Testis (tissue), 3 donors: ENCODE data around the gene TINAGL1. TPM values are rescaled to one million over a fixed set of nuclear protein-coding genes. Genes with fewer than 3 reads are reported as not detected.

ENCODE experiments used
- DNase-seq: peaks from one replicate; pipeline ENCODE4 v3.0.0-alpha.2; 2019
- H3K27ac ChIP-seq, 2 donors: fragments of 200-600 bp; sonication (generic); one replicate each; pipeline ENCODE4 v1.5.1; 2019
- H3K27me3 ChIP-seq: fragments of 200-600 bp; sonication (generic); one replicate; pipeline ENCODE4 v1.5.1; 2019
- H3K36me3 ChIP-seq: fragments of 200-600 bp; sonication (generic); one replicate; pipeline ENCODE4 v1.5.1; 2017; ENCODE audit warnings: low read depth; ENCODE audit errors: missing control alignments
- H3K4me1 ChIP-seq: fragments of 200-600 bp; sonication (generic); one replicate; pipeline ENCODE4 v1.5.1; 2019
- H3K4me3 ChIP-seq, 2 donors: fragments of 200-600 bp; sonication (generic); one replicate each; pipeline ENCODE4 v1.5.1; 2017 to 2019
- H3K9me3 ChIP-seq: fragments of 200-600 bp; sonication (generic); one replicate; pipeline ENCODE4 v1.5.1; 2017
- POLR2A ChIP-seq: fragments of 450-650 bp; IDR thresholded peaks from one replicate; pipeline ENCODE4 v1.6.1; 2017; ENCODE audit warnings: antibody characterized with exemption, mild to moderate bottlenecking, moderate library complexity
- WGBS, 2 donors: methylation state at CpG; one replicate each; pipeline ENCODE4 v1.1.5; 2018; 5-methylcytosine and 5-hydroxymethylcytosine counted together
- intact Hi-C: fragments of 100-400 bp; cut with DNase I; formaldehyde crosslinking; loops from one replicate; pipeline ENCODE4 v1.15.1; 2023; ENCODE audit warnings: low total_unique reads
- polyA plus RNA-seq: library from polyadenylated mRNA; stranded (reverse); fragments of 350-450 nt; fragmentation: Illumina TruSeq; extraction: RNeasy Lipid Tissue Mini Kit (QIAGEN cat#74804); gene quantifications from one replicate; pipeline ENCODE4 v1.2.3, GENCODE V29; 2014; ENCODE audit warnings: low read depth, low replicate concordance; ENCODE audit not compliant: insufficient read depth
- total RNA-seq, 2 donors: library from RNA; depleted of rRNA; stranded (reverse); fragments of >200 nt; gene quantifications; one replicate each; pipeline ENCODE4 v1.2.3, GENCODE V29; 2016
- TF ChIP-seq, protein P1 (sequence below), 3 experiments: fragments of 450-650 bp in 2 of 3; fragments of 200-600 bp in 1 of 3; sonication (generic) in 1 of 3; IDR thresholded peaks; one replicate each; pipeline ENCODE4 v1.5.1; 2016 to 2019; ENCODE audit warnings: antibody characterized with exemption in 3 of 3, mild to moderate bottlenecking in 2 of 3, moderate library complexity in 1 of 3

Gene TINAGL1
- total and polyA plus RNA-seq, 3 donors from 2014 or later, result 16.4 to 24.6 (median 23.2) TPM

DNA sequence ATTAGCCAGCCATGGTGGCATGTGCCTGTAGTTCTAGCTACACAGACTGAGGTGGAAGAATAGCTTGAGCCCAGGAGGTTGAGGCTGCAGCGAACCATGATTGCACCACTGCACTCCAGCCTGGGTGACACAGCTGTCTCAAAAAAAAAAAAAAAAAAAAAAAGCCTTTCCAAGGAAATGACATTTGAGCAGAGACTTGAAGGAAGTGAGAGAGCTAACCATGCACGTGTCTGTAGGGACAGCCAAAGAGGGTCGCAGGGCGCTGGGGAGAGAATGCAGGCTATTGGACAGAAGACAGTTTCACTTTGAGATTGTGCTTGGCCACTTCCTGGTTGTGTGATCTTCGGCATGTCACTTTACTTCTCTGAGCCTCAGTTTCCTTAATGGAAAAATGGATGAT, 48.0 kb downstream of the TINAGL1 start:
- Histone ChIP-seq H3K36me3 (no peaks in the 10 kb centered on the region), H3K9me3 (no peaks in the 10 kb centered on the region), H3K27ac (no peak overlapping the region), H3K27me3 (no peaks in the 10 kb centered on the region), H3K4me3 (no peak overlapping the region), H3K4me1 (peaks cover 27% of the 10 kb centered on the region)
- intact Hi-C loops, result no loop called here
- no peak for DNase-seq
- WGBS, 2 donors, result 71 to 82% methylated on average over 5 of the region's 5 CpGs
- TF ChIP-seq, protein P1, sequence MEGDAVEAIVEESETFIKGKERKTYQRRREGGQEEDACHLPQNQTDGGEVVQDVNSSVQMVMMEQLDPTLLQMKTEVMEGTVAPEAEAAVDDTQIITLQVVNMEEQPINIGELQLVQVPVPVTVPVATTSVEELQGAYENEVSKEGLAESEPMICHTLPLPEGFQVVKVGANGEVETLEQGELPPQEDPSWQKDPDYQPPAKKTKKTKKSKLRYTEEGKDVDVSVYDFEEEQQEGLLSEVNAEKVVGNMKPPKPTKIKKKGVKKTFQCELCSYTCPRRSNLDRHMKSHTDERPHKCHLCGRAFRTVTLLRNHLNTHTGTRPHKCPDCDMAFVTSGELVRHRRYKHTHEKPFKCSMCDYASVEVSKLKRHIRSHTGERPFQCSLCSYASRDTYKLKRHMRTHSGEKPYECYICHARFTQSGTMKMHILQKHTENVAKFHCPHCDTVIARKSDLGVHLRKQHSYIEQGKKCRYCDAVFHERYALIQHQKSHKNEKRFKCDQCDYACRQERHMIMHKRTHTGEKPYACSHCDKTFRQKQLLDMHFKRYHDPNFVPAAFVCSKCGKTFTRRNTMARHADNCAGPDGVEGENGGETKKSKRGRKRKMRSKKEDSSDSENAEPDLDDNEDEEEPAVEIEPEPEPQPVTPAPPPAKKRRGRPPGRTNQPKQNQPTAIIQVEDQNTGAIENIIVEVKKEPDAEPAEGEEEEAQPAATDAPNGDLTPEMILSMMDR (IDR thresholded peaks at IDR 0.05), result no peak
- no peak for TF ChIP-seq POLR2A

- intact Hi-C loops, result no loop called here
- no peaks in the 10 kb centered on the region for H3K9me3 ChIP-seq
- H3K27ac ChIP-seq, result peak overlapping the region in 1 of 2 donors; percentile 28
- no peak for DNase-seq
- no peaks in the 10 kb centered on the region for H3K36me3 ChIP-seq
- no peak overlapping the region for H3K4me3 ChIP-seq
- H3K4me1 ChIP-seq, result peaks cover 27% of the 10 kb centered on the region
- no peak for TF ChIP-seq POLR2A
- TF ChIP-seq, protein P1 (IDR thresholded peaks at IDR 0.05), result no peak
- H3K27me3 ChIP-seq, result no peaks in the 10 kb centered on the region
- 91 to 98% methylated on average over 11 to 16 of the region's 16 CpGs for WGBS, 2 donors
Observed at GRCh38 chr1:31624731-31625514, 48.6 kb downstream of the TINAGL1 start.

- no peak overlapping the region for H3K4me3 ChIP-seq
- H3K36me3 ChIP-seq, result no peaks in the 10 kb centered on the region
- no peaks in the 10 kb centered on the region for H3K27me3 ChIP-seq
- 82 to 85% methylated on average over 4 of the region's 4 CpGs for WGBS, 2 donors
- no peaks in the 10 kb centered on the region for H3K9me3 ChIP-seq
- H3K27ac ChIP-seq, result peak overlapping the region in 1 of 2 donors; percentile 60
- TF ChIP-seq, protein P1 (IDR thresholded peaks at IDR 0.05), result no peak
- intact Hi-C loops, result no loop called here
- H3K4me1 ChIP-seq, result peaks cover 27% of the 10 kb centered on the region
- DNase-seq, result no peak
Observed at GRCh38 chr1:31625561-31626222, 49.4 kb downstream of the TINAGL1 start.

GRCh38 chr1:31626223-31627207, 50.2 kb downstream of the TINAGL1 start:
- Histone ChIP-seq H3K36me3 (no peaks in the 10 kb centered on the region), H3K27ac (peak overlapping the region; percentile 60 to 80), H3K9me3 (no peaks in the 10 kb centered on the region), H3K4me3 (no peak overlapping the region), H3K27me3 (no peaks in the 10 kb centered on the region), H3K4me1 (peaks cover 27% of the 10 kb centered on the region)
- no peak for TF ChIP-seq POLR2A
- TF ChIP-seq, protein P1 (IDR thresholded peaks at IDR 0.05), result no peak
- peak; percentile 81 for DNase-seq
- WGBS, 2 donors, result 30 to 54% methylated on average over 14 to 23 of the region's 23 CpGs
- intact Hi-C loops, result no loop called here
